ENCODE results near the gene OSTN. TPM values are rescaled to one million over a fixed set of nuclear protein-coding genes. Genes with fewer than 3 reads are reported as not detected.

Gene OSTN
- polyA plus RNA-seq, 1 donor from 2014 or later, result 0.17 TPM

DNA sequence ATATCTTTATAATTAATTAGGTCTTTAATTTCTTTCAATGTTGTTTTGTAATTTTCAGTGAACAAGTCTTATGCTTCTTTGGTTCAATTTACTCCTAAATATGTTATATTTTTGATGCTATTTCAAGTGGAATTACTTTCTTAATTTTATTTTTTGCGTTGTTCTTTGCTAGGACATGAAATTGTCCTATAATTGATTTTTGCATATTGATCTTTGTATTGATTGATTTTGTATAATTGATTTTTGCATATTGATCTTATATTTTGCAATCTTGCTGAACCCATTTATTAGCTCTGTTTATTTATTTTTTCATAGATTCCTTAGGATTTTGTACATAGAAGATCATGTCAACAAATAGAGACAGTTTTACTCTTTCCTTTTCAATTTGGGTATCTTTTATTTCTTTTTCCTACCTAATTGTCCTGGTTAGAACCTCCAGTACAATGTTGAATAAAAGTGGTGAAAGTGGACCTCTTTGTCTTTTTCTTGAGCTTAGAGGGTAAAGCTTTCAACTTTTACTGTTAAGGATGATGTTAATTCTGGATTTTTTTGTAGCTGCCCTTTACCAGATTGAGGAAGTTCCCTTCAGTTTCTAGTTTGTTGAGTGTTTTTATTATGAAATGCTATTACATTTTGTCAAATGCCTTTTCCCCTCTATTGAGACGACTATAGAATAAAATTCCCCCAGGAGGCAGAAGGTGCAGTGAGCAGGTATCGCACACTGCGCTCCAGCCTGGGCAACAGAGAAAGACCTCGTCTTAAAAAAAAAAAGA, 93.4 kb downstream of the OSTN start:
- Histone ChIP-seq H3F3A (ENCODE audit: insufficient read depth, low read length, poor library complexity, severe bottlenecking) (no peaks in the 10 kb centered on the region), H3K9me2 (ENCODE audit: insufficient read depth, low read length) (no peaks in the 10 kb centered on the region), H3K27ac (ENCODE audit: low read length) (no peak overlapping the region), H3K4me2 (ENCODE audit: low read length) (no peak overlapping the region), H4K20me1 (ENCODE audit: insufficient read depth) (no peaks in the 10 kb centered on the region), H3K27me3 (ENCODE audit: insufficient read depth, low read depth, low read length) (no peaks in the 10 kb centered on the region), H3K79me2 (replicated peaks; ENCODE audit: insufficient read depth, low read length) (no peaks in the 10 kb centered on the region), H3K9ac (ENCODE audit: low read length) (no peak overlapping the region), H3K36me3 (ENCODE audit: insufficient read depth, low read length) (no peaks in the 10 kb centered on the region), H3K4me3 (ENCODE audit: low read length) (no peak overlapping the region), H2AFZ (ENCODE audit: low read depth, low read length) (no peak overlapping the region), H3K9me3 (ENCODE audit: low read length) (no peaks in the 10 kb centered on the region)
- TF ChIP-seq EZH2 (IDR thresholded peaks at IDR 0.05; ENCODE audit: borderline replicate concordance, insufficient read depth, low read length, poor library complexity, severe bottlenecking), result no peak

DNA sequence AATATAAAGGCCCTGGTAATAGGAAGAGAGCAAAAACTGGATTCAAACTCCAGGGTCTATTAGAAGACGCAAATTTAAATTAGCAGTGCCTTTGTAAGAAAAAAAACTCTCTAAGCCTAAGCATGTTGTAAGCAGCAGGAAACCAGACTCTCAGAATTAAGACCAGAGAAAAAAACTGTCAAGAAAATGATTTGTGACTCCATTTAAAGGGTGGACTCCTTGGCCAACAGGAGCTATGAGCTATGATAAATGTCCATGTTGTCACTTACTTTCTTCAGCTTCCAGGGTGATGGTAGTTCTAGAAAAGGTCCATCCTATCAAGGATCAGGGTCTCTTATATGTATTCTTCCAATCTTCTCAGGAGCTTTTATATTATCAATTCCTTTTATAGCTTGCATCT, 95.2 kb downstream of the OSTN start:
- Histone ChIP-seq H3K79me2 (replicated peaks; ENCODE audit: insufficient read depth, low read length) (no peaks in the 10 kb centered on the region), H3K4me3 (ENCODE audit: low read length) (no peak overlapping the region), H3K9me2 (ENCODE audit: insufficient read depth, low read length) (no peaks in the 10 kb centered on the region), H3K27ac (ENCODE audit: low read length) (no peak overlapping the region), H3K9ac (ENCODE audit: low read length) (no peak overlapping the region), H3K4me2 (ENCODE audit: low read length) (no peak overlapping the region), H3F3A (ENCODE audit: insufficient read depth, low read length, poor library complexity, severe bottlenecking) (no peaks in the 10 kb centered on the region), H3K27me3 (ENCODE audit: insufficient read depth, low read depth, low read length) (no peaks in the 10 kb centered on the region), H3K36me3 (ENCODE audit: insufficient read depth, low read length) (no peaks in the 10 kb centered on the region), H2AFZ (ENCODE audit: low read depth, low read length) (no peak overlapping the region), H4K20me1 (ENCODE audit: insufficient read depth) (no peaks in the 10 kb centered on the region), H3K9me3 (ENCODE audit: low read length) (no peaks in the 10 kb centered on the region)
- no peak for TF ChIP-seq POLR2AphosphoS5 (IDR thresholded peaks at IDR 0.05)
- no peak for TF ChIP-seq MXI1 (conservative IDR thresholded peaks at IDR 0.05; ENCODE audit: poor library complexity, severe bottlenecking)
- no peak for TF ChIP-seq EZH2 (IDR thresholded peaks at IDR 0.05; ENCODE audit: borderline replicate concordance, insufficient read depth, low read length, poor library complexity, severe bottlenecking)
- no peak for TF ChIP-seq EP300 (conservative IDR thresholded peaks at IDR 0.05; ENCODE audit: poor library complexity, severe bottlenecking)
- TF ChIP-seq, protein P1, sequence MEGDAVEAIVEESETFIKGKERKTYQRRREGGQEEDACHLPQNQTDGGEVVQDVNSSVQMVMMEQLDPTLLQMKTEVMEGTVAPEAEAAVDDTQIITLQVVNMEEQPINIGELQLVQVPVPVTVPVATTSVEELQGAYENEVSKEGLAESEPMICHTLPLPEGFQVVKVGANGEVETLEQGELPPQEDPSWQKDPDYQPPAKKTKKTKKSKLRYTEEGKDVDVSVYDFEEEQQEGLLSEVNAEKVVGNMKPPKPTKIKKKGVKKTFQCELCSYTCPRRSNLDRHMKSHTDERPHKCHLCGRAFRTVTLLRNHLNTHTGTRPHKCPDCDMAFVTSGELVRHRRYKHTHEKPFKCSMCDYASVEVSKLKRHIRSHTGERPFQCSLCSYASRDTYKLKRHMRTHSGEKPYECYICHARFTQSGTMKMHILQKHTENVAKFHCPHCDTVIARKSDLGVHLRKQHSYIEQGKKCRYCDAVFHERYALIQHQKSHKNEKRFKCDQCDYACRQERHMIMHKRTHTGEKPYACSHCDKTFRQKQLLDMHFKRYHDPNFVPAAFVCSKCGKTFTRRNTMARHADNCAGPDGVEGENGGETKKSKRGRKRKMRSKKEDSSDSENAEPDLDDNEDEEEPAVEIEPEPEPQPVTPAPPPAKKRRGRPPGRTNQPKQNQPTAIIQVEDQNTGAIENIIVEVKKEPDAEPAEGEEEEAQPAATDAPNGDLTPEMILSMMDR (IDR thresholded peaks at IDR 0.05; ENCODE audit: poor library complexity, severe bottlenecking), result no peak
- no peak for TF ChIP-seq TAF1 (IDR thresholded peaks at IDR 0.05; ENCODE audit: low read depth)
- TF ChIP-seq, protein P2, sequence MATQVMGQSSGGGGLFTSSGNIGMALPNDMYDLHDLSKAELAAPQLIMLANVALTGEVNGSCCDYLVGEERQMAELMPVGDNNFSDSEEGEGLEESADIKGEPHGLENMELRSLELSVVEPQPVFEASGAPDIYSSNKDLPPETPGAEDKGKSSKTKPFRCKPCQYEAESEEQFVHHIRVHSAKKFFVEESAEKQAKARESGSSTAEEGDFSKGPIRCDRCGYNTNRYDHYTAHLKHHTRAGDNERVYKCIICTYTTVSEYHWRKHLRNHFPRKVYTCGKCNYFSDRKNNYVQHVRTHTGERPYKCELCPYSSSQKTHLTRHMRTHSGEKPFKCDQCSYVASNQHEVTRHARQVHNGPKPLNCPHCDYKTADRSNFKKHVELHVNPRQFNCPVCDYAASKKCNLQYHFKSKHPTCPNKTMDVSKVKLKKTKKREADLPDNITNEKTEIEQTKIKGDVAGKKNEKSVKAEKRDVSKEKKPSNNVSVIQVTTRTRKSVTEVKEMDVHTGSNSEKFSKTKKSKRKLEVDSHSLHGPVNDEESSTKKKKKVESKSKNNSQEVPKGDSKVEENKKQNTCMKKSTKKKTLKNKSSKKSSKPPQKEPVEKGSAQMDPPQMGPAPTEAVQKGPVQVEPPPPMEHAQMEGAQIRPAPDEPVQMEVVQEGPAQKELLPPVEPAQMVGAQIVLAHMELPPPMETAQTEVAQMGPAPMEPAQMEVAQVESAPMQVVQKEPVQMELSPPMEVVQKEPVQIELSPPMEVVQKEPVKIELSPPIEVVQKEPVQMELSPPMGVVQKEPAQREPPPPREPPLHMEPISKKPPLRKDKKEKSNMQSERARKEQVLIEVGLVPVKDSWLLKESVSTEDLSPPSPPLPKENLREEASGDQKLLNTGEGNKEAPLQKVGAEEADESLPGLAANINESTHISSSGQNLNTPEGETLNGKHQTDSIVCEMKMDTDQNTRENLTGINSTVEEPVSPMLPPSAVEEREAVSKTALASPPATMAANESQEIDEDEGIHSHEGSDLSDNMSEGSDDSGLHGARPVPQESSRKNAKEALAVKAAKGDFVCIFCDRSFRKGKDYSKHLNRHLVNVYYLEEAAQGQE (IDR thresholded peaks at IDR 0.05; ENCODE audit: borderline replicate concordance), result no peak
- no peak for TF ChIP-seq RAD21 (conservative IDR thresholded peaks at IDR 0.05)
- no peak for TF ChIP-seq SMC3 (conservative IDR thresholded peaks at IDR 0.05; ENCODE audit: poor library complexity)

Data from neural cell (in vitro differentiated cells).